H9 (cell line): Measurements from ENCODE around the gene MEGF9. TPM values are rescaled to one million over a fixed set of nuclear protein-coding genes. Genes with fewer than 3 reads are reported as not detected.

Experiments
- DNase-seq: peaks from one replicate; pipeline ENCODE4 v3.0.0-alpha.2; 2017
- H2AFZ ChIP-seq: one replicate; pipeline ENCODE4 v1.6.1; 2013; ENCODE audit warnings: mild to moderate bottlenecking, low read length, control low read depth, moderate library complexity
- H2AK5ac ChIP-seq: 2 replicates; pipeline ENCODE4 v1.6.1; 2013; ENCODE audit warnings: low read length, control low read depth, mixed read lengths; ENCODE audit not compliant: insufficient read length
- H2BK120ac ChIP-seq: one replicate; pipeline ENCODE4 v1.6.1; 2013; ENCODE audit warnings: low read depth, mild to moderate bottlenecking, low read length, control low read depth, inconsistent platforms; ENCODE audit not compliant: poor library complexity, severe bottlenecking
- H2BK12ac ChIP-seq: 2 replicates; pipeline ENCODE4 v1.6.1; 2013; ENCODE audit warnings: low read length, control low read depth, mixed read lengths, low read depth; ENCODE audit not compliant: insufficient read length
- H2BK15ac ChIP-seq: 2 replicates; pipeline ENCODE4 v1.6.1; 2013; ENCODE audit warnings: low read depth, low read length, control low read depth
- H2BK20ac ChIP-seq: one replicate; pipeline ENCODE4 v1.6.1; 2013; ENCODE audit warnings: low read depth, mild to moderate bottlenecking, low read length, control low read depth, inconsistent platforms; ENCODE audit not compliant: poor library complexity, severe bottlenecking
- H2BK5ac ChIP-seq: 2 replicates; pipeline ENCODE4 v1.6.1; 2013; ENCODE audit warnings: low read length, control low read depth, mixed read lengths; ENCODE audit not compliant: insufficient read length
- H3K14ac ChIP-seq: 2 replicates; pipeline ENCODE4 v1.6.1; 2013; ENCODE audit warnings: low read length, control low read depth; ENCODE audit not compliant: insufficient read depth
- H3K18ac ChIP-seq: 2 replicates; pipeline ENCODE4 v1.6.1; 2013; ENCODE audit warnings: low read depth, mild to moderate bottlenecking, mixed read lengths, low read length, control low read depth; ENCODE audit not compliant: insufficient read length
- H3K23ac ChIP-seq: 2 replicates; pipeline ENCODE4 v1.6.1; 2013; ENCODE audit warnings: low read length, control low read depth, mixed read lengths, low read depth; ENCODE audit not compliant: insufficient read length
- H3K23me2 ChIP-seq: 2 replicates; pipeline ENCODE4 v1.6.1; 2013; ENCODE audit warnings: low read depth, mild to moderate bottlenecking, mixed read lengths, low read length, control low read depth; ENCODE audit not compliant: insufficient read length, poor library complexity, severe bottlenecking
- H3K27ac ChIP-seq: 2 replicates; pipeline ENCODE4 v1.5.1; 2013; ENCODE audit warnings: low read length, control low read depth, mixed read lengths, low read depth; ENCODE audit not compliant: insufficient read length
- H3K27me3 ChIP-seq: 2 replicates; pipeline ENCODE4 v1.6.1; 2013; ENCODE audit warnings: low read length, control low read depth, inconsistent platforms; ENCODE audit not compliant: insufficient read depth
- H3K4ac ChIP-seq: 2 replicates; pipeline ENCODE4 v1.6.1; 2013; ENCODE audit warnings: low read depth, mild to moderate bottlenecking, control low read depth, inconsistent platforms, low read length, moderate library complexity
- H3K4me1 ChIP-seq: 2 replicates; pipeline ENCODE4 v1.6.1; 2013; ENCODE audit warnings: low read length, control low read depth, inconsistent platforms; ENCODE audit not compliant: insufficient read depth
- H3K4me2 ChIP-seq: 2 replicates; pipeline ENCODE4 v1.6.1; 2013; ENCODE audit warnings: low read length, control low read depth, mixed read lengths; ENCODE audit not compliant: insufficient read length, insufficient read depth
- H3K56ac ChIP-seq: 2 replicates; pipeline ENCODE4 v1.6.1; 2013; ENCODE audit warnings: low read depth, mild to moderate bottlenecking, mixed read lengths, low read length, control low read depth; ENCODE audit not compliant: insufficient read length
- H3K79me1 ChIP-seq: 2 replicates; pipeline ENCODE4 v1.6.1; 2013; ENCODE audit warnings: low read depth, mild to moderate bottlenecking, moderate library complexity, low read length, control low read depth, inconsistent platforms; ENCODE audit not compliant: insufficient read depth, poor library complexity, severe bottlenecking
- H3K79me2 ChIP-seq: 2 replicates; pipeline ENCODE4 v1.6.1; 2013; ENCODE audit warnings: low read length, control low read depth, inconsistent platforms; ENCODE audit not compliant: insufficient read depth
- H3K9ac ChIP-seq: 2 replicates; pipeline ENCODE4 v1.6.1; 2013; ENCODE audit warnings: low read length, control low read depth, mixed read lengths; ENCODE audit not compliant: insufficient read length; ENCODE audit errors: extremely low read depth
- H3K9me3 ChIP-seq: one replicate; pipeline ENCODE4 v1.6.1; 2013; ENCODE audit warnings: low read depth, low read length, inconsistent platforms; ENCODE audit not compliant: control insufficient read depth
- H3T11ph ChIP-seq: one replicate; pipeline ENCODE4 v1.6.1; 2013; ENCODE audit warnings: mild to moderate bottlenecking, low read length, control low read depth, inconsistent platforms
- H4K20me1 ChIP-seq: one replicate; pipeline ENCODE4 v1.6.1; 2013; ENCODE audit not compliant: control insufficient read depth, insufficient read length, insufficient read depth
- H4K5ac ChIP-seq: 2 replicates; pipeline ENCODE4 v1.6.1; 2013; ENCODE audit warnings: low read depth, mild to moderate bottlenecking, mixed read lengths, low read length, control low read depth; ENCODE audit not compliant: insufficient read length
- H4K8ac ChIP-seq: replicated peaks from 2 replicates; pipeline ENCODE4 v1.6.1; 2013; ENCODE audit warnings: low read length, control low read depth, mixed read lengths, low read depth; ENCODE audit not compliant: insufficient read length
- H4K91ac ChIP-seq: 2 replicates; pipeline ENCODE4 v1.6.1; 2013; ENCODE audit warnings: low read depth, mild to moderate bottlenecking, moderate library complexity, mixed read lengths, low read length, control low read depth; ENCODE audit not compliant: insufficient read length
- H3K27ac Mint-ChIP-seq, 3 experiments: 2 replicates in 2 of 3; 3 replicates in 1 of 3; pipeline ENCODE4 v1.8.0; 2020 to 2021; ENCODE audit warnings: mixed read lengths in 3 of 3, mild to moderate bottlenecking in 1 of 3, moderate library complexity in 1 of 3
- H3K27me3 Mint-ChIP-seq: 2 replicates; pipeline ENCODE4 v1.8.0; 2021; ENCODE audit warnings: low read depth, mild to moderate bottlenecking, moderate library complexity, mixed read lengths
- H3K36me3 Mint-ChIP-seq, 3 experiments: 2 replicates in 2 of 3; 3 replicates in 1 of 3; pipeline ENCODE4 v1.8.0; 2020 to 2021; ENCODE audit warnings: low read depth in 3 of 3, mixed read lengths in 3 of 3; ENCODE audit not compliant: insufficient read depth in 1 of 3
- H3K4me1 Mint-ChIP-seq, 2 experiments: 2 replicates each; pipeline ENCODE4 v1.8.0; 2020; ENCODE audit warnings: mixed read lengths in 2 of 2
- H3K4me3 Mint-ChIP-seq, 2 experiments: 2 replicates in 1 of 2; 3 replicates in 1 of 2; pipeline ENCODE4 v1.8.0; 2020 to 2021; ENCODE audit warnings: mild to moderate bottlenecking in 2 of 2, mixed read lengths in 2 of 2, moderate library complexity in 1 of 2
- H3K9me3 Mint-ChIP-seq, 2 experiments: 2 replicates in 1 of 2; 3 replicates in 1 of 2; pipeline ENCODE4 v1.8.0; 2020; ENCODE audit warnings: mild to moderate bottlenecking in 2 of 2, mixed read lengths in 2 of 2, moderate library complexity in 1 of 2
- WGBS: extraction: QIAGEN DNeasy Blood & Tissue Kit; methylation state at CpG from one replicate; pipeline ENCODE4 v1.1.7; 2013; ENCODE audit warnings: missing lambda C conversion rate, low lambda C conversion rate, mixed read lengths; ENCODE audit not compliant: insufficient read length; ENCODE audit errors: extremely low coverage; 5-methylcytosine and 5-hydroxymethylcytosine counted together
- total RNA-seq: library from RNA; stranded (reverse); gene quantifications from 2 replicates; pipeline ENCODE4 v1.2.1, GENCODE V29; 2021
- TF ChIP-seq, protein P1 (sequence below): fragments of 200-600 bp; sonication (generic); conservative IDR thresholded peaks from 3 replicates; pipeline ENCODE4 v1.8.0; 2021; ENCODE audit warnings: antibody characterized with exemption, mild to moderate bottlenecking

The MEGF9 gene
- total RNA-seq, 1 experiment from 2014 or later: 0.94 TPM

DNA sequence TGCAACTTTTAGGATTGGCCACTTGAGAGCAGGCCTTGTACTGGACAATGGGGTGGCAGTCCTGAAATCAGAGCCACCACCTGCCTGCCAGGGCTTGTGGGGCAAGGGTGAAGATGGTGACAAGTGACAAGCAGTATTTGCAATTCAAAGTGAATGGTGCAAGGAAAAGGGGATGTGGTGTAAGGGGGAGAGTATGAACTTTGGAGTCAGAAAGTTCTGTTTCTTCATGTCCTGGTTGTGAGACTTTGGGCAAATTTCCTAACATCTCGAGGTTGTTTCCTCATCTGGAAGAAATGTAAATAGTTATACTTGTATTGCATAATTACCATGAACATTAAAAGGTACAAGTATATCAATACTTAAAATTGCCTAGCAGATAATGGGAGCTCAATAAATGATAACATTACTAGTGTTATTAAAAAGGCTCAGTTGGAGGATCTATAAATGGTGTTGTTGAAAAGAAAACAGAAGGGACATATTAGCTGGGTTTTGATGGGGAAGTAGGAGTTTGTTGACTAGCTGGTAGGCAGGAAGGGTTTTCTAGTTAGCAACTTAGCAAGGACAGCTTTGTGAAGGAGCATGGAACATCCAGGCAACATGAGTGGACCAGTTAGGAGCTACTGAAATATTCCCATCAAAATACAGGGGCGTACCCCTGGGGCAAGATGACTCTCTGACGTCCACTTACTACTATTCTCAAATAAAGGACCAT, 21.3 kb upstream of the MEGF9 start:
- H3K14ac ChIP-seq: no peak overlapping the region
- H2BK12ac ChIP-seq: no peak overlapping the region
- no peak overlapping the region for H3K4me2 ChIP-seq
- peaks cover 2% of the 10 kb centered on the region for H3K23me2 ChIP-seq
- H3K4me1 Mint-ChIP-seq: peaks cover 2 to 3% of the 10 kb centered on the region in 2 experiments; a peak in 1 of 4 replicates
- H4K91ac ChIP-seq: no peak overlapping the region
- no peak overlapping the region for H3T11ph ChIP-seq
- no peak overlapping the region for H3K56ac ChIP-seq
- no peak overlapping the region for H3K27ac Mint-ChIP-seq
- no peak overlapping the region for H2BK120ac ChIP-seq
- H2BK20ac ChIP-seq: no peak overlapping the region
- H3K4me3 Mint-ChIP-seq: no peak overlapping the region
- no peaks in the 10 kb centered on the region for H3K4me1 ChIP-seq
- no peaks in the 10 kb centered on the region for H3K79me2 ChIP-seq
- no peak overlapping the region for H2AK5ac ChIP-seq
- H3K36me3 Mint-ChIP-seq: no peaks in the 10 kb centered on the region
- no peak overlapping the region for H4K5ac ChIP-seq
- H2BK15ac ChIP-seq: no peak overlapping the region
- H3K9me3 ChIP-seq: no peaks in the 10 kb centered on the region
- H4K20me1 ChIP-seq: no peaks in the 10 kb centered on the region
- H3K4ac ChIP-seq: no peak overlapping the region
- H2BK5ac ChIP-seq: no peak overlapping the region
- DNase-seq: no peak
- H2AFZ ChIP-seq: no peak overlapping the region
- no CpG with 5 or more reads among the region's 3 CpGs for WGBS
- no peak overlapping the region for H3K9ac ChIP-seq
- TF ChIP-seq, protein P1, sequence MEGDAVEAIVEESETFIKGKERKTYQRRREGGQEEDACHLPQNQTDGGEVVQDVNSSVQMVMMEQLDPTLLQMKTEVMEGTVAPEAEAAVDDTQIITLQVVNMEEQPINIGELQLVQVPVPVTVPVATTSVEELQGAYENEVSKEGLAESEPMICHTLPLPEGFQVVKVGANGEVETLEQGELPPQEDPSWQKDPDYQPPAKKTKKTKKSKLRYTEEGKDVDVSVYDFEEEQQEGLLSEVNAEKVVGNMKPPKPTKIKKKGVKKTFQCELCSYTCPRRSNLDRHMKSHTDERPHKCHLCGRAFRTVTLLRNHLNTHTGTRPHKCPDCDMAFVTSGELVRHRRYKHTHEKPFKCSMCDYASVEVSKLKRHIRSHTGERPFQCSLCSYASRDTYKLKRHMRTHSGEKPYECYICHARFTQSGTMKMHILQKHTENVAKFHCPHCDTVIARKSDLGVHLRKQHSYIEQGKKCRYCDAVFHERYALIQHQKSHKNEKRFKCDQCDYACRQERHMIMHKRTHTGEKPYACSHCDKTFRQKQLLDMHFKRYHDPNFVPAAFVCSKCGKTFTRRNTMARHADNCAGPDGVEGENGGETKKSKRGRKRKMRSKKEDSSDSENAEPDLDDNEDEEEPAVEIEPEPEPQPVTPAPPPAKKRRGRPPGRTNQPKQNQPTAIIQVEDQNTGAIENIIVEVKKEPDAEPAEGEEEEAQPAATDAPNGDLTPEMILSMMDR: no peak
- H3K79me1 ChIP-seq: no peaks in the 10 kb centered on the region
- no peak overlapping the region for H3K23ac ChIP-seq
- H3K27me3 Mint-ChIP-seq: no peaks in the 10 kb centered on the region; the same call in 1 of the 2 replicates
- H3K27ac ChIP-seq: no peak overlapping the region
- no peak overlapping the region for H4K8ac ChIP-seq
- H3K9me3 Mint-ChIP-seq: no peaks in the 10 kb centered on the region
- no peak overlapping the region for H3K18ac ChIP-seq
- no peaks in the 10 kb centered on the region for H3K27me3 ChIP-seq
